Astrocyte (in vitro differentiated cells and primary cell): ENCODE results near the gene BEND5. TPM values are rescaled to one million over a fixed set of nuclear protein-coding genes. Genes with fewer than 3 reads are reported as not detected.
A peak's percentile ranks its signal among the peaks of the same experiment; 100 is the strongest.

Experiments
- DNase-seq: peaks from one replicate; pipeline ENCODE4 v3.0.0-alpha.2; 2010; ENCODE audit warnings: low read depth
- FAIRE-seq: peaks from 2 replicates; lab custom pipeline; 2011; peaks lifted over from hg19 to GRCh38; lab: Jason Lieb, UNC
- H2AFZ ChIP-seq: 2 replicates; pipeline ENCODE4 v1.6.0; 2012; ENCODE audit warnings: low read depth, low read length, inconsistent platforms
- H3K27ac ChIP-seq: 2 replicates; pipeline ENCODE4 v1.5.1; 2011; ENCODE audit warnings: low read depth, low read length, inconsistent platforms
- H3K27me3 ChIP-seq: 2 replicates; pipeline ENCODE4 v1.6.0; 2011; ENCODE audit warnings: low read length, inconsistent platforms; ENCODE audit not compliant: insufficient read depth
- H3K36me3 ChIP-seq: 2 replicates; pipeline ENCODE4 v1.5.1; 2011; ENCODE audit warnings: low read length, inconsistent platforms; ENCODE audit not compliant: insufficient read depth
- H3K4me1 ChIP-seq: 2 replicates; pipeline ENCODE4 v1.5.1; 2011; ENCODE audit warnings: low read length, inconsistent platforms; ENCODE audit not compliant: insufficient read depth
- H3K4me2 ChIP-seq: 2 replicates; pipeline ENCODE4 v1.6.0; 2012; ENCODE audit warnings: low read length, inconsistent platforms
- H3K4me3 ChIP-seq: 2 replicates; pipeline ENCODE4 v1.5.1; 2011; ENCODE audit warnings: low read depth, mild to moderate bottlenecking, low read length, inconsistent platforms; ENCODE audit not compliant: insufficient read depth
- H3K79me2 ChIP-seq: 2 replicates; pipeline ENCODE4 v1.6.0; 2012; ENCODE audit warnings: mild to moderate bottlenecking, low read length, inconsistent platforms; ENCODE audit not compliant: insufficient read depth
- H3K9ac ChIP-seq: 2 replicates; pipeline ENCODE4 v1.6.0; 2012; ENCODE audit warnings: mild to moderate bottlenecking, low read length, inconsistent platforms
- H3K9me3 ChIP-seq: 2 replicates; pipeline ENCODE4 v1.5.1; 2012; ENCODE audit warnings: low read depth, mild to moderate bottlenecking, low read length, inconsistent platforms; ENCODE audit not compliant: insufficient read depth
- H4K20me1 ChIP-seq: 2 replicates; pipeline ENCODE4 v1.6.0; 2012; ENCODE audit warnings: low read length, inconsistent platforms; ENCODE audit not compliant: insufficient read depth
- H3K27ac Mint-ChIP-seq: one replicate; pipeline ENCODE4 v1.8.0; 2021; ENCODE audit warnings: mild to moderate bottlenecking, mixed read lengths; ENCODE audit not compliant: unreplicated experiment
- H3K27me3 Mint-ChIP-seq: one replicate; pipeline ENCODE4 v1.8.0; 2021; ENCODE audit warnings: low read depth, mixed read lengths; ENCODE audit not compliant: unreplicated experiment
- H3K36me3 Mint-ChIP-seq: one replicate; pipeline ENCODE4 v1.8.0; 2021; ENCODE audit warnings: low read depth, mixed read lengths; ENCODE audit not compliant: unreplicated experiment
- H3K4me1 Mint-ChIP-seq: one replicate; pipeline ENCODE4 v1.8.0; 2021; ENCODE audit warnings: low read depth, mixed read lengths; ENCODE audit not compliant: unreplicated experiment
- H3K4me3 Mint-ChIP-seq: one replicate; pipeline ENCODE4 v1.8.0; 2021; ENCODE audit warnings: mild to moderate bottlenecking, moderate library complexity, mixed read lengths; ENCODE audit not compliant: unreplicated experiment
- H3K9me3 Mint-ChIP-seq: one replicate; pipeline ENCODE4 v1.8.0; 2021; ENCODE audit warnings: mild to moderate bottlenecking, mixed read lengths; ENCODE audit not compliant: unreplicated experiment
- CTCF ChIP-seq: IDR thresholded peaks from 2 replicates; pipeline ENCODE4 v1.5.1; 2011; ENCODE audit warnings: low read depth, mild to moderate bottlenecking, inconsistent platforms, low read length, moderate library complexity; ENCODE audit not compliant: insufficient read depth
- EZH2 ChIP-seq: IDR thresholded peaks from 2 replicates; pipeline ENCODE4 v1.6.1; 2012; ENCODE audit warnings: mild to moderate bottlenecking, low read length, inconsistent platforms; ENCODE audit not compliant: insufficient read depth
- total RNA-seq: library from RNA; stranded (reverse); gene quantifications from 2 replicates; pipeline ENCODE4 v1.2.1, GENCODE V29; 2021

The BEND5 gene
- total RNA-seq, 1 donor from 2014 or later: 1.4 TPM

GRCh38 chr1:48704736-48705135 is 72.0 kb downstream of the BEND5 start:
- no peak for FAIRE-seq
- Mint-ChIP-seq H3K4me3 (no peak overlapping the region), H3K9me3 (no peaks in the 10 kb centered on the region), H3K27ac (no peak overlapping the region), H3K4me1 (no peaks in the 10 kb centered on the region), H3K27me3 (peaks cover 14% of the 10 kb centered on the region), H3K36me3 (no peaks in the 10 kb centered on the region)
- Histone ChIP-seq H3K27me3 (no peaks in the 10 kb centered on the region), H3K79me2 (no peaks in the 10 kb centered on the region), H3K9me3 (no peaks in the 10 kb centered on the region), H3K36me3 (no peaks in the 10 kb centered on the region), H3K4me2 (no peak overlapping the region), H4K20me1 (no peaks in the 10 kb centered on the region), H3K4me1 (no peaks in the 10 kb centered on the region), H3K4me3 (no peak overlapping the region), H3K27ac (no peak overlapping the region), H3K9ac (no peak overlapping the region), H2AFZ (no peak overlapping the region)
- TF ChIP-seq CTCF (no peak), EZH2 (no peak)
- no peak for DNase-seq

- Histone ChIP-seq H3K9me3 (no peaks in the 10 kb centered on the region), H3K4me3 (no peak overlapping the region), H3K27me3 (no peaks in the 10 kb centered on the region), H3K36me3 (no peaks in the 10 kb centered on the region), H3K79me2 (no peaks in the 10 kb centered on the region), H3K4me2 (no peak overlapping the region), H4K20me1 (no peaks in the 10 kb centered on the region), H3K9ac (no peak overlapping the region), H2AFZ (no peak overlapping the region), H3K27ac (no peak overlapping the region), H3K4me1 (no peaks in the 10 kb centered on the region)
- peaks cover 13% of the 10 kb centered on the region for H3K27me3 Mint-ChIP-seq
- no peak for DNase-seq
- H3K27ac Mint-ChIP-seq: no peak overlapping the region
- TF ChIP-seq CTCF (no peak), EZH2 (no peak)
- H3K36me3 Mint-ChIP-seq: no peaks in the 10 kb centered on the region
- H3K9me3 Mint-ChIP-seq: no peaks in the 10 kb centered on the region
- H3K4me1 Mint-ChIP-seq: no peaks in the 10 kb centered on the region
- FAIRE-seq: no peak
- no peak overlapping the region for H3K4me3 Mint-ChIP-seq
Measured at GRCh38 chr1:48701445-48701844, 75.2 kb downstream of the BEND5 start.

- H3K79me2 ChIP-seq: no peaks in the 10 kb centered on the region
- TF ChIP-seq EZH2: no peak
- peak; percentile 92 for TF ChIP-seq CTCF
- Mint-ChIP-seq H3K4me1 (peaks cover 4% of the 10 kb centered on the region), H3K4me3 (no peak overlapping the region), H3K9me3 (peaks cover 2% of the 10 kb centered on the region), H3K36me3 (no peaks in the 10 kb centered on the region), H3K27me3 (peaks cover 27% of the 10 kb centered on the region), H3K27ac (peak overlapping the region; percentile 21)
- H3K27ac ChIP-seq: no peak overlapping the region
- H3K27me3 ChIP-seq: peaks cover 4% of the 10 kb centered on the region
- H3K4me1 ChIP-seq: peaks cover 1% of the 10 kb centered on the region
- H2AFZ ChIP-seq: no peak overlapping the region
- H3K4me2 ChIP-seq: no peak overlapping the region
- H3K4me3 ChIP-seq: no peak overlapping the region
- no peak overlapping the region for H3K9ac ChIP-seq
- DNase-seq (no peak), FAIRE-seq (no peak)
- no peaks in the 10 kb centered on the region for H3K9me3 ChIP-seq
- H3K36me3 ChIP-seq: no peaks in the 10 kb centered on the region
- no peaks in the 10 kb centered on the region for H4K20me1 ChIP-seq
Measured at GRCh38 chr1:48697066-48697707, 79.5 kb downstream of the BEND5 start.
